IPS DF 4.7 (cell line): Measurements from ENCODE around the gene RPS6KA5.
"Not testable (repeated sequence)": the region's sequence is repeated elsewhere in the genome, so short reads cannot be mapped to it uniquely, and the experiment has no call there.

Source experiments
- DNase-seq: peaks from one replicate; pipeline ENCODE4 v3.0.0-alpha.2; 2013; ENCODE audit warnings: low spot score; ENCODE audit errors: extremely low read depth

The RPS6KA5 gene

DNA sequence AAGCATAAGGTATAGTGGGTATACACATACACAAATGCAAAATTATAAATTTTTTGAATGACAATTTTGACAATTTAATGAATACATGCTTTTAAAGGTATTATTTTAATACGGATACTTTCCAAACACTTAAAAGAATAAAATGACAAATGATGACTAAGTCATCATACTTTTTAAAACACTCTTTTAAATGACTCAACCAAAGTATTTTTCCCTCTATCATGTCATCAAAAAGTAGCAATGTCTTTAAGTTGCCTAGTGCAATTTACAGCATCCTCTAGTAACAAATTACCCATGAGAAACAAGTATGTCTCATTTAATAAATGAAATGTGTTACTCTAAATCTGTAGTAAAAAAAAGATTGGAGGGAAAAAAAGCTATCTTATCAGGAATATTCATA is 73.3 kb downstream of the RPS6KA5 start:
- DNase-seq: no peak

DNA sequence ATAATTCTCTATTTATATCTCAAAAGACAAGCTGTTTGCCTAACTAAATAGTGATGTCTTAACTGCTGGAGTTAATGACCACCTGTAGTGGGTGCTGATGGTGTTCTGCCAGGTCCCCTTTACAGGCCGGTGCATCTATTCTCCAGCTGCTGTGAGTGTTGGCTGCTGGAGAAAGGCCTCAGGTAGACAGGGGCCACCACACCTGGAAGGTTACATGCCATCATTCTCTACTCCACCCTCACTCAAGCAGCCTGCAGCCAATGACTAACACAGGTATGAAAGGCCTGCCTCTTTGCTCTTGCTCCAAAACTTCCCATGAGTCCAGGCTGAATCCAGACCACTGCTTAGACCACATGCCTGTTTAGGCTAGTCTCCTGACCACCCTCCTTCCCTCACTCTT is 73.9 kb downstream of the RPS6KA5 start:
- no peak for DNase-seq

DNA sequence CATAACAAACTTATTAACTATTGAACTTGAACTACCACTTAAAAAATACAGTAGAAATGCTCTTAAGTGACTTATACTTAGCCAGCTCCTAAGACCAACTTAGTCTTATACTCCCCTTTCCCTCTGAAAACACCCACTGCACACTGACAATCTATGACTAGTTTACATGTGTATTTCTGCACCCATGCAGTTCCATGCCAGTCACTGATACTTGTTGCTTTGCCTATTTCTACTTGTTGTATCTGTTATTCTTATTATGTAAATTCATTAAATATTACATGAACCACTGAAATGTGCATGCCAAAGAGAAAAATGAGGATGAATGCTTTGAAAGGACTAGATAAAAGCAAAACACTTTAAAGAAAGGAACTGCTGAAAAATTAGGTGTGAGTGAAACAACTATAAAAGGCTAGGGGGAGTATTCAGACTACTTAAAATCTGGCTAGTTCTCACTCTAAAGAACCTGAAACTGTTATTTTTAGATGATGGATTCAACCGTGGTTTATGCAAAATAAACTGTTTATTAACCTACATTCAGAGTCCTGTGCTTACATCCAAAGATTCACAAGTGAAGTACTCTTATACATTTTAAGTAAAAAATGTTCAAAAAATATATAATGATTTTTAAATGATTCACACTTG is 74.7 kb downstream of the RPS6KA5 start:
- no peak for DNase-seq

DNA sequence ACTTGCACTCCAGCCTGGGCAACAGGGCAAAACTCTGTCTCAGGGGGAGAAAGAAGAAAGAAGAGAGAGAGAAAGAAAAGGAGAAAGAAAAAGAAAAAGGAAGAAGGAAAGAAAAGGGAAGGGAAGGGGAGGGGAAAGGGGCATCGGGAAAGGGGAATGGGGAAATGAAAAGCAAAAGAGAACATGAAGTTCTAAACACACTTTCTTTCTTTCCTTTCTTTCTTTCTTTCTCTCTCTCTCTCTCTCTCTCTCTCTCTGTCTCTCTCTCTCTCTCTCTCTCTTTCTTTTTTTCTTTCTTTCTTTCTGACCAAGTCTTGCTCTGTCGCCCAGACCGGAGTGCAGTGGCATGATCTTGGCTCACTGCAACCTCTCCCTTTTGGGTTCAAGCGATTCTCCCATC is 76.9 kb downstream of the RPS6KA5 start:
- no peak for DNase-seq

DNA sequence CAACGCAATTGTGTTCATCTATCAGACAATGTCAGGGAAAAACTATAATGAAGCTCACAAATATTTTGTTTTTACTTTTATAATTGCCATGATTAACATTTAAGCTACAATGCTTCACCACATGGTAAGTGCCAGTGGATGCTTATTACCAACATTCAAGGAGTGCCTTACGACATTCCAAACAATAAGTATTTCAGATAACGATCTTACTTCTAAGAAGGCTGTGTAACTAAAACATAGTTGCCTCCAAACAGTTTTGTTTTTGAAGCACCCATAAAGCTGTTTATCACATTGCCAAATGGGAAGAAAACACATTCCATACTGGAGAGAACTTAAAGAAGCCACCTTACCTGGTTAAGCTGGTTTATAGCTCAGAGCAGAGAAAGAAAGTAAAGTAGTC is 78.8 kb downstream of the RPS6KA5 start:
- DNase-seq: no peak

DNA sequence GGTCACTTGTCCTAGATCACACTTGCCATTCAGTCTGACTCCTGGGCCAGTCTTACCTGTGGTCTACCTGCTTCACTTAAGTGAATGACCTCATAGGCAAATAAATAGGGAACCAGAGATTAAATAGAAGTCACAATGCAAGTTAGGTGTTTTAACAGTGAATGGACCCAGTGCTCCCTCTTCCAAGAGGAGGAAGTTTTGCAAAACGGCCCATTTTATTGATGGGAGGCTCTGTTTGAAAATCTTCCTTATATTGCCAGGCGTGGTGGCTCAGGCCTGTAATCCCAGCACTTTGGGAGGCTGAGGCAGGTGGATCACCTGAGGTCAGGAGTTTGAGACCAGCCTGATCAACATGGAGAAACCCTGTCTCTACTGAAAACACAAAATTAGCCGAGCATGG is 79.8 kb downstream of the RPS6KA5 start:
- DNase-seq: not testable (repeated sequence)

DNA sequence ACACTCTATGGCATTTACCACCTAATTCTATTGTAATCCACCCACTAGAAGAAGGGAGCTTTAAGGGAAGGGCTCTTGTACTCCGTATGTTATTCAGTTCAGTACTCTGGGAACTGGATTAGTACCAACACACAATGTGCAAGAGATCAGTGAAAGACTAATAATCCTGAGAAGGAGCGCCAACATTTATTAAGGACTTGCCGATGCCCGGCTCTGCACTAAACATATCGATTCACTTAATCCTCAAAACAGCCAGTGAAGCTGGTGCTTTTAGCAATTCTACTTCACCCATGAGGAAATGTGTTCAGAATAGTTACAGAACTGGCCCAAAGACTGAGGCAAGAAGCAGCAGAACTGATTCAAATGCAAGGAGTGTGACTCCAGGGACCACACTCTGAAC is 80.9 kb downstream of the RPS6KA5 start:
- no peak for DNase-seq

DNA sequence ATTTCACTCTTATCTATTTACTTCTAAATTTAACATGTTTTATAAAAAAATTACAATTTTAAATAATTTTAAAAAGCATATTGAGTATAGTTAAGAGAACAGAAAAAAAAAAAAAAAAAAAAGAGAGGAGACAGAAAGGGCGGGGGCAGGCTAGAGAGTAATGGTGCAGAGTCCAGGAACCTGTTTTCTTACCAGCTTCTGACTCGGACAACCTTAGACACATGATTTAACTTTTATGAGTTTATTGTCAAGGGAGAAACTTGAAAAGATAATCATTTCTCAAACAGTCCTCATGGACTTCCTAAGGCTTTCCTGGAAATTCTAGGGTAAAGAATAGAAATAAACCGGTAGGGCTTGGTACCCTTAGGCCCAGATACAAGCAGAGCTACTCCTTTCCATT is 84.3 kb downstream of the RPS6KA5 start:
- DNase-seq: no peak

DNA sequence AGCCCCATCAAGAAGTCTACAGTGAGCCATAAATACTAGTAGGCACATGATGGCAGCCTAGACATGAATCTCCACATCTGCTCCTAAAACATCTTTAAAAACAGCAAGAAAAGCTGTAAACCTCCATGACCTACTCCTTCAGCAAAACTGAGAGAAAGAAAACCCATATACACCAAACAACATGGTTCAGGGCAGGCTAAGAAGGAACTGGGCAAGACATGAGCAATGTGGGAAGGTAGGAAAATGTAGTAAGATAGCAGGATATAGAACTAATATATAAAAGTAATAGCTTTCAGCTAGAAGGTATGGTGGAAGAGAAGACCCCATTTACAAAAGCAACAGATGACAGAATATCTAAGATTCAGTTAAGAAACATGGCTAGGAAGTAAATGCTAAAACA is 88.8 kb downstream of the RPS6KA5 start:
- no peak for DNase-seq

DNA sequence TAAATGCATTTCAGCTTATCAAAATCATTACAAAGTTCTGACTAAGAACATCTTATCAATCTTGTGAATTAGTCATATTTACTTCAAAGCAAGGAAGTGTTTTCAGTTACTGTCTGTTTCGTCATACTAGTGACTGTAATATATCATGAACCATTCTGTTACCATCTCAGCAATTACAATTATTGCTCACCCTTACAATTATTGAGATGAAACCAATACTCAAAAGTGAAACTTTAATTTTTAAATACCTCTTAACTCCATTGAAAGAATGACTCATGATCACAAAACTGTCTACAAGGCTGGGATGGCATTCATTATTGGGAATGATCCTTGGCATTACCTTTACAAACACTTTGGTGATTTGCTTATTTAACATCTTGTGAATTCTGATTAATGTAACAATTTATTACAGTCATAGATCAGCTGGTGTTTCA is 90.3 kb downstream of the RPS6KA5 start:
- DNase-seq: no peak

DNA sequence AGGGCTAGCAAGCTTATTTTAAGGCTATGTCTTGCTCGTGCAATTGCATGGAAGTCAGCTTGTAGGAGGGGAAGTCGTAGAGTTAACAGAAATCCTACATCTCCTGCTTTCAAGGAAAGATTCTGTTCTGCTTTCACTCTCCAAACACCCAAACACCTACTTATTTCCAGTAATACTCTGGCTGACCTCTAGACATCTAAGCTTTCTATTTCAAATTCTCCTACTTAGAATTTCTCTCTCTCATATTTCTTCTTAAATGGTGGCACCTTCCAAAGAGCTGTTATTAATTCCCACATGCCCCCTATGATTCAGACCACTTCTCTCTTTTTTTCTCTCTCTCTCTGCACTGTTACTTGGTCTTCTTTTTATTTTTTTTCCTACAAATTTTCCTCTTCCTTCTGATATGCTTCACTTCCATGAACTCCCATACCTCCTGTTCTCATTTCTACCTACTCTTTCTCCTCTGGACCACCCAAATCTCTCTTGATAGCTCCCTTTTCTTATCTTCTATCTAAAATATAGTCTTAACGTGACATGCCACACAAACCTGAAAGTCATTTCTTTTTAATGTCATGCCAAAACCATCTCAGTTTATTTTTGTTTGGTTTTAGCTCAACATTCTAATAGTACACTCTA is 90.8 kb downstream of the RPS6KA5 start:
- no peak for DNase-seq

DNA sequence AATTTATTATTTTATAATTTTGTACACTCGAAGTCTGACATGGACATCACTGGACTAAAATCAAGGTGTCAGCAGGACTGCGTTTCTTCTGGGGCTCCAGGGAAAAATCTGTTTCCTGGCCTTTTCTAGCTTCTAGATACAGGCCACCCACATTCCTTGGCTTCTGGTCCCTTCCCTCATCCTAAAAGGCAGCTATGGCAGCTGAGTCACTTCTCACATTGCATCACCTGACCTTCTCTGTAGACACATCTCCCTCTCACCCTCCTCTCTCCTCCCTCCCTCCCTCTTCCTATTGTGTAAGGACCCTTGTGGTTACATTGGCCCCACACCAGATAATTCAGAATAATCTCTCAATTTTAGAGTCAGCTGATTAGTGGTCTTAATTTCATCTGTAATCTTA is 92.4 kb downstream of the RPS6KA5 start:
- no peak for DNase-seq

DNA sequence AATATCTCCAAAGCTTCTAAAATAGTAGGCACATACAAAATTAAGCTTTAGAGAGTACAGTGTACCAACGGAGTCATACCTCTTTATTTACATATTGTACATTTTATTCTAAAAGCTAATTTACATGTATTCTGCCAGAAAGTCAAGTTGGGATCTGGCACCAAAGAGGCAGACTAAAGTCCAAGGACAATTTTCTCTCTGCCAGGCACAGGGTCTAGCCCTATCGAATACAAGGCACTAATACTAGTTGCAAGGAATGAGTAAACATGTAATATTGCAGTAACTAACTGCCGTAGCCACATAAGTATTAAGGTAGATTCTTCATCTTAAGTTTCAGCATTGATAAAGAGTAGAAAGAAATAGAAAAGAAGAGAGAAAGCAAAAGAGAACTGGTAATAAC is 93.9 kb downstream of the RPS6KA5 start:
- no peak for DNase-seq

DNA sequence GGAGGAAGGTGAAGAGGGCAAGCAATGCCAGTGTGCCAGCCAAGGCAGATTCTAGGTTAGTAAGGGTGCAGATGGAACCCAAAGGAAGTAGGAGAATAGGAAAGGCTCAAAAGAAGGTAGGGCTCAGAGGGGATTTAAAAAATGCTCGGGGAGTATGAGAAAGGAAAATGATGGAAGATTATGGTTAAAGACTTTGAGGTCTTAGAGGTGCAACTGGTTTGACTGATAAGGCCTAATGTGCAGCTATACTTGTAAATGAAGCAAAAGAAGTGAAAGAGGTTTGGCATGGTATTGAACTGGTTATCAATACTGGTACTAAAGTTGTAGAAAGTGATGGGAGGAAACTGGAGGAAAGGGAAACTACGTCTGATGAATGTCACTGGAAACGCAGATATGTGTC is 94.7 kb downstream of the RPS6KA5 start:
- DNase-seq: no peak

DNA sequence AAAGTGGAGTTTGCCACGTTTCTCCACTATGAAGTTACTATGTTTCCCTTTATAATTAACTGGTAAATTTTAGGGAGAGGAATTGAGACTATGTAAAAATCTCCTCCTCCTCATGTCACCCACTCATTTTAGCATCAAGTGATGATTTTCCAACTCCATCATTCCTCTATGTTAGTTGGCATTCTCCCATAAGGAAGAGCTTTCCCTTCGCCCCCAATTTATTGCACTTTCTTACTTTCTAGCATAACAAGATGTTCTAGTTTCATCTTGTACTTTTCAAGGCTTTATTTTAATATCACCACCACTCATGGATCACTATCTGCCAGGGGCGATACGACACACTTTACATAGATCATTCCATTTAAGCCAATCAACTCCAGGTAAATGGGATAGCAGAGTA is 97.1 kb downstream of the RPS6KA5 start:
- DNase-seq: no peak

DNA sequence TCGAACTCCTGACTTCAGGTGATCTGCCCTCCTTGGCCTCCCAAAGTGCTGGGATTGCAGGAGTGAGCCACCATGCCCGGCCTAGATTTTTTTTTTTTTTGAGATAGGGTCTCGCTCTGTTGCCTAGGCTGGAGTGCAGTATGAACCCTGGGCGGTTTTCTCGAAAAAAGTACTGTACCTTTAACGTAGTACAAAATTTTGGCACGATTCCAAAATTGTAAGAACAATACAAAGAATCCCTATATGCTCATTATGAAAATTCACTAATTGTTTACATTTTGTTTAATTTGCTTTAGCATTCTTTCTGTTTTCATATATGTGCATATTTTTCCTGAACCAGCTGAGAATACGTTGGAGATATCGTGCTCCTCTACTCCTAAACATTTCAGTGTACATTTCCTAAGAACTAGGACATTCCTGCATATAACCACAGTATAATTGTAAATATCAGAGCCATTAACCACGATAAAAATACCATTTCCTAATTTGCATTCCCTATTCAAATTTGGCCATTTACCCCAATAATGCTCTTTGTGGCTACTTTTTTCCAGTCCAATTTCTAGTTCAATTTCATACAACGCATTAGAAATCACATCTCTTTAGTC is 97.8 kb downstream of the RPS6KA5 start:
- DNase-seq: no peak

DNA sequence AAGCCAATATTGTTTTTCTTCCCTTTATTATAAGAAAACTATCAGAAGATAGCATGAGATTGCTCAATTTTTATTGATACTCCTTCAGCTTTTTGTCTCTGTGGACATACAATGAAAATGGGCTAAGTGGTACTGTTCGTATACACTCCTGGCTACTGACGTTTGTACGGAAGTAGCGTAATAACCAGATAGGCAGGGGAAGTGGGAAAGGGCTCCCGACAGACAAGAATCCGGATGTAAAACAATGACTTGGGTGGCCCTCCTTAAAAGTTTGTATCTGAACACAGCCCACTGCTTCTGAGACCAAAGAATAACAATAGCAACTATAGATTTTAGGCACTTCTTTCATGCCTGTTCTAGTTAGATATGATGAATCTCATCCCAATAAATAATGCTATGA is 99.6 kb downstream of the RPS6KA5 start:
- no peak for DNase-seq

DNA sequence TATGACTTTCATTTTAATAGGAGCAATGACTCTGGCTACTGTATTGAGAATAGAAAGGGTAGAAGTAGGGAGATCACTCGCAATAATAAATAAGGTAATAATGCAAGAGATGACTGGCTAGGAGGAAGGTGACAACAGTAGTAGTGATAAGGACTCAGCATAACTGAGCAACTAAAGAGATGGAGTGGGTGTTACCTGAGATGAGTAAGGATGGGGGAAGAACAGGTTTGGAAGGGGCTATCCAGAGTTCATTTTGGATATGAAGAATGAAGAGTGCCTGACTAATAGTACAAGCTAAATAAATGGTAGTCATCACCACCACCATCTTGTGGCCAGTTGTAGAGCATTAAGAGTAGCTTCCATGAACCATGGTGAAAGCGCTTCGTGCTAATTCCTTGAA is 101.1 kb downstream of the RPS6KA5 start:
- no peak for DNase-seq

DNA sequence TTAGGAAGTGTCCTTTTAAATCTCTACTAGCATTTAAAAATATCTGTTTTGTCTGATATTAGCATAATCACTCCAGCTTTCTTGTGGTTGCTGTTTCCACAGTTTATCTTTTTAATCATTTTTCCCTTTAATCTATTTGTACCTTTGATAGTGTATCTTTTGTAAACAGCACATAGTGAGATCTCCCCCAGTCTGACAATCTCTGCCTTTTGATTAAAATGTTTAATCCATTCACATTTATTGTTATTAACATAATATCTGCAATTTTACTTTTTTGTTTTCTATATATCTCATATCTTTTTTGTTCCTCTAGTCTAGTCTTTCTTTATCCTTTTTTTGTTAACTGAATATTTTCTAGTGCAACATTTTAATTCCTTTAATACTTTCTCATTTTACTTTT is 104.2 kb downstream of the RPS6KA5 start:
- no peak for DNase-seq

DNA sequence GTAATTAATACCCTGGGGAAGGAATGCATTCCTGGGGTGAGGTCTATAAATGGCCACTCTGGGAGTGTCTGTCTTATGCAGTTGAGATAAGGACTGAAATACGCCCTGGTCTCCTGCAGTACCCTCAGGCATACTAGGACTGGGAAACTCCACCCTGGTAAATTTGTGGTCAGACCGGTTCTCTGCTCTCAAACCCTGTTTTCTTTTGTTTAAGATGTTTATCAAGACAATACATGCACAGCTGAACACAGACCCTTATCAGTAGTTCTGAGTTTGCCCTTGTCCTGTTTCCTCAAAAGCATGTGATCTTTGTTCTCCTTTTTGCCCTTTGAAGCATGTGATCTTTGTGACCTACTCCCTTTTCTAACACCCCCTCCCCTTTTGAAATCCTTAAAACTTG is 106.8 kb downstream of the RPS6KA5 start:
- DNase-seq: not testable (repeated sequence)

DNA sequence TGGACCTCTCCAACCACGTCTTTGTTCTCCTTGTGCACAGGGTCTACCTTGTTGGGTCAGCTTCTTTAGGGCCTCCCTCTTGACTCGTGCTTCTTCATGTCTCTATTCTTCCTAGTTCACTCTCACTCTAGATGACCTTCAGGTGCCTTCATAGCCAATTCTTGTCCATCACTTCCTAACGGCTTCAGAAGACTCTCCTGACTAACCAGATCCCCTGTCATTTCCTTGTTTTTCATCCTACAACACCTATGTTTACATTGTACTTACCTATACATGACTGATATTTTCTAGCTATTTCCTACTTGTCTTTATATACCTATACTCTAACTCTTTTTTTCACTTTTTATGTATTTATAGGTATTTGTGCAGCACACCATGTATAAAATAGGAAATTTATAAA is 117.1 kb downstream of the RPS6KA5 start:
- DNase-seq: no peak

DNA sequence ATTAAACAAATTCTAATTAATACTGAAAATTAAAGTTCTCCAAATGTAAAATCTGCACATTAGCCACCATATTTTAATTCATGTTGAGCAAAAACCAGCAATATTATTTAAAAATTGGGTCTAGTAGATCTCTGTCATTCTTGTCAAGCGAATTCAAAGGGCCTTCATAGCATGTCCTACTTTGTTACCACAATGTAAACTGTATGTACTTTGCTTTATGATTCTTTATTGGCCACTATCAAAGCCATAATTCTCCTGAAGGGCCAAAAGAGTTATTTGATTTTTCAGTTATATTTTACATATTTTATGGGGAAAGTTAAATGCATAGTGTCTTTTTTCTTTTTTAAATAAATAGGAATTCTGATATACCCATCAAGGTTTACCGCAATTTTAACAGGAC is 117.9 kb downstream of the RPS6KA5 start:
- DNase-seq: no peak

DNA sequence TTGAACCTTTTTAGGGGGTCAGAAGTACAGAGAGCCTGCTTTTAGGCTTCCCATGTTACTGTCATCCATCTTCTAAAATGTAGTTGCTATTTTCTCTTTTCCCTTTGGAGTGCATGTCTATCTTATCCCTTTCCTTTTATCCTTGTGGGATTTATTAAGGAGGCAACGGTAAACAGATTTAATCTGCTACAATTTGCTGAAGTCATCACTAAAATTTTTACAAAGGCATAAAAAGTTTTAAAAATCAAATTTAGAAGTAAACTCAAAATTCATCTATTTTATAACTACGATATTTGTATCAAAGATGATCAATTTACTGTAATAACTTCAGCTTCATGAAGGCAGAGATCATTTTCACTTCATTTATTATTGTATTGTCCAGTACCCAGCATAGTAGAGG is 118.7 kb downstream of the RPS6KA5 start:
- no peak for DNase-seq
